CD4-positive, alpha-beta T cell treated with Interleukin-4 for 4 hours (primary cell): ENCODE measurements around the gene ENTREP1.

Experiments
- DNase-seq: peaks from one replicate; pipeline ENCODE4 v3.0.0-alpha.2; 2020

Gene ENTREP1

DNA sequence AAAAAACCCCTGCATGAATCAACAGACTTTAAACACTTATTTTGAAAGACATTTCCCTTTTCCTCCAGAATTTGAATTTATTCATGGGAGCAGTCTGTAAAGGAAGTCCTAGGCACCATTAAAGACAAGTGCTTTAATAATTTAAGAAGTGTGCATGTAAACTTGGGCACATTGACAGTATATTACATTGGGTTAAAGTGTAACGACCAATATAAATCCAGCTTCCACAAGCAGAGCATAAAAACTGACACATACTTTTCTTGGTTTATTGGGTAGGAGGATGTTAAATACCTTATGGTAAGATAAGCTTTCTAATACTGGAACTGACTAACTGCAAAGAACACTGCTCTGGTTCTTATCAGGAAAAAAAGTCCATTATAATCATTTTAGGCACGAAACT, 1.2 kb upstream of the ENTREP1 start:
- DNase-seq: no peak

DNA sequence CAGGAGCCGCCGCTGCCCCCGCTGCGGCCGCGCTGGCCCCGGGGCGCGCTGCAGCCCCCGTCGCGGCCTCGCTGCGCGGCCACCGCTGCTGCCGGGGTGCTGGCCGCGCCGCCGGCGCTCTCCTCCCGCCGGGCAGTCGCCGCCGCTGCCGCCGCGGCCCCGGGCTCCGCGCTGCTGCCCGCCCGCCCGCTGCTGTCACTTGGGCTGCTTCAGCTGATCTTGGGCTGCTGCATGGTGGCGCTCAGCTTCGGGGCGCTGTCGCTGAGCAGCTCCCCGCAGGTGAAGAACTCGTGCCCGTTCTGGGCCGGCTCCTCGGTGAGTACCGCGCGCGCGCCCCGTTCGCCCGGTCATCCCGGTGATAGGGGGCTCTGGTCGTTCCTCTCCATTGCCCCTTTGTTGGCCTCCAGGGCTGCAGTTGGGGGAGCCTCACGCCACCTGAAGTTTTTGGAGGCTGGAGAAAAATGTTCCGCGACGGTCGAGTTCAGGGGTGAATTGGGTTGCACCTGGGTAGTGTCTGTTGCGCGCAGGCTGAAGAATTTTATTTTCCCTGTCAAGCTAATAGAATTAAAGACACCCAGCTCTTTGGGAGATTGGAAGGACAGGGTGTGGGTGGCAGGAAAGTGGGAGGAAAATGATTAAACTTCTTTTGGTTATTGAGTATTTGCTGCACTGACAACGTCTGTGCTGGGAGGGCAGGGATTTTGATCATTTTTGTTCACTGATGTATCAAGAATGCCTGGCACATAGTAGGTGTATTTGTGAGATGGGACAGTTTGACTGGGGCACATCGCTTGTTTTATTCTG, 596 bp downstream of the ENTREP1 start:
- DNase-seq: no peak

DNA sequence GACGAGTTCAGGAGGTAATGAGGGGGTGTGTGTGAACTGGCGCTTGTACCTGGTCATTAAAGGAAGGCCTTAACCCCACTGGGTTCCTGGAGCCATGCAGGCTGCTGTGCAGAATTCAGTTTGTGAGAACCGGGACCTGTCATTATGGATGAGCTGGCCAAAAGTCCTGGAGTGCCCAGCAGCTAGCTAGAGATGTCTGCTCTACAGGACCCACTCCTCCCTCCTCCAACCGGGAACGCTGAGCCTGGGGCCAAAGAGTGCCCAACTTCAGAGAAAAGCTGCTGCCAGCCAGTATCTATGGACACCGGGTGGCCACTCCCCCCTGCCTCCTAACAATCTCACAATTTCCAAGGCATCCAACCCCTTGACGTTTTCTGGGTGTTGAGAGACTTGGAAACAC, 1.2 kb downstream of the ENTREP1 start:
- no peak for DNase-seq

DNA sequence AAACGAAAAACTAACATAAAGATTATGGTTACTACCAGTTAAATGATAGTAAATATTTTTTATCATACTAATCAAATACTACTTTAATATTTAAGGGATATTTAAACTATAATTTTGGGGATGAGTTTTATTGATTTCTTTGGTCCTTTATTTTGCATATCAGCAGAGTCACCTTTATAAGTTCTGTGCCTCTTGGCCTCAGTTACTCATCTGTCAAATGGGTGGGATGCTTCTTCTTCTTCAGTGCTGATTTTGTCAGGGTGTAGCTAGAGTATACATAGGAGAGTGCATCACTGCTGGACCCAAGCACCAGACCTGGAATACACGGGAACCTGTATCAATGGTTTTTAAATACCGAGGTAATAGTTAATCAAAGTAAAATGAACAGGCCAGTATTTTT, 5.6 kb downstream of the ENTREP1 start:
- DNase-seq: no peak

DNA sequence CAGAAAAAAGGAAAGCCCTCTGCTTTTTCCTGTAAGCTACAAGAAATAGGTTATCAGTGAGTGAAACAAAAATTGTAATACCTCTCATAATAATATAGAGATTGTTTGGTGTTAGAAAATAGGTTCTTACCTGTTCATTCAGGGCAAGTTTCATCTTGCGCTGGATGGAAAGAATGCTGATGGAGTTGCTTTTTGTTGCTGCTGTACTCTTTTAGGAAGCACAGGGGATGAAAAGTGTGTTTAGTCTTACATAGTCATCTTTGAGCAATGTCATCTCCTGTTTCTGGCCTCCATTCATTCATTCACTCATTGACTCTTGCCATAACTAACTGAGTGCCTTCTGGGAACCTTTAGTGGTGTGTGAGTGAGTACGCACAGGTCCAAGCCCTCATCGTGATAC, 6.4 kb downstream of the ENTREP1 start:
- no peak for DNase-seq

DNA sequence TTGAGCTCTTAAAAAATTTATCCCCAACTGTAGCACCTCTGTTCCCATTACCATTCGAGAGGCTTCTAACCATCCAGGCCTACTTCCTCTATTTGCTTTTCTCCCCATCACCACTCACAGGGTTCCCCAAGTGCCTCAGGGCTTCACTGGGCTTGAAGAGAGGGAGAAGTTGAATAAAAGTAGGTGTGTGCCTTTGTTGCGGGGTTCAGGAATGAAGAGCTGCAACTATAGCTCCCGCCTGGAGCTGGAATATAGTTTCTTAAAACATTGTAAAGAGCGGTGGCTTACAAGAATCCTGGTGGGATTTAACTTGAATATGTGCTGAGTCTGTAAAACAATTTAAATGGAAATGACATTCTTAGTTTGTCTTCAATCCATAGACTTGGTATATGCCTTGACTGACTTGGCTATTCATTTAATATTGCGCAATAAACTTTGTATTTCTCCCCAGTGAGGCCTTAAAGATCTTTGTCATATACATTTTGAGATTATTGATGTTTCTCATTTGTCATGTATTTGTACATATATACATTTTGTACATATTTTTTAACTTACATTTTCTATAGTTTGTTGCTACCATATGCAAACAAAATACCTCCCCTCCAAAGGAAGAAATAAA, 7.2 kb downstream of the ENTREP1 start:
- no peak for DNase-seq

DNA sequence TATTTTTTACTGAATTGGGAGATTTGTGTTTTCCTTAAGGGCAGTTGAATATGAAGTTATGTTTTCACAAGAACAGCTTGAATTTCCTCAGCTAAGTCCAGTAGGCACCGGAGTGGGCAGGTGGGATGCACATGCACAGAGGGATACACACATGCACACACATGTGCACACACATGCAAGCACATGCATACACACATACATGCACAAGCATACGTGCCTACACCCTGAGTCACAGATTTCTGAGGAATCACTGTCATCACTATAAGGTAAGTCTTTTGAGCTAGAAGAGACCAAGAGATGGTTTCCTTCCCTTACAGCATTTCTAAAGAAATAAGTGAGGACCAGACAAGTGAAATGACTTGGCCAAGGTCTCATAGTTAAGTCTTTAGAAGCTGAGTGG, 8.7 kb downstream of the ENTREP1 start:
- DNase-seq: no peak

DNA sequence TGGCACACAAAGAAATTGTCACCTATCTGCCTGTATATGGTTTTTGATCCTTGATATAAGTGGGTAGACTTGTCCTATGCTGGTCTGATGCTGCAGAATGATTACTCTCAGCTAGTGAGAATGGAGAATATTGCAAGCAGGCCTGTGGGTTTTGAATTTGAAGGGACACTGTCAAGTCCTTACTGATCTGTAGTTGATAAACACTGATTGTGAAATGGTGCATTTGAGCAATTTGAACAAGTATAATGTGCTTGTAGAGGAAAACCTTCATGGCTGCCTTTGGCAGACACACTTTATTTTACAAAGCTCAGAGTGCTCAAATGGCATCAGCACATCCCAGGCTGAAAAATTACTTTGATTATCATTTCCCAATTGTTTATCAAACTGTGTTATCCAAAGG, 9.3 kb downstream of the ENTREP1 start:
- no peak for DNase-seq

DNA sequence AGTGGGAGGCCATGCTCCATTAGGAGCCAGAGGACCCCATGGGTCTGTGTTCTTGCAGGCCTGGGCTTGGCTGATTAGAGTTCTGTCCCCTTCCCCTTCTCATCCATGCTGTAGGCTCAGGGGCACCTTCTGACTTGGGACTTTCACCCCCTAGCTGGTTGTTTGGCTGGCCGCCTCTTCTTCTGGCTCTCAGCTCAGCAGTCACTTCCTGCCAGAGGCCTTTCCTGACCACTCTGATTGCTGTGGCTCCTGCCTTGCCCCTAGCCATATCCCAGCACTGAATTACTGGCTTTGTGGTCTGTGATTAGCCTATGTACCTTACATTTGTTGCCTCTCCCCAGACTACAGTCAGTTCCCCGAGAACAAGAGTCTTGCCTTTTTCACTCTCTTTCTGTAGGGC, 14.6 kb downstream of the ENTREP1 start:
- DNase-seq: no peak

DNA sequence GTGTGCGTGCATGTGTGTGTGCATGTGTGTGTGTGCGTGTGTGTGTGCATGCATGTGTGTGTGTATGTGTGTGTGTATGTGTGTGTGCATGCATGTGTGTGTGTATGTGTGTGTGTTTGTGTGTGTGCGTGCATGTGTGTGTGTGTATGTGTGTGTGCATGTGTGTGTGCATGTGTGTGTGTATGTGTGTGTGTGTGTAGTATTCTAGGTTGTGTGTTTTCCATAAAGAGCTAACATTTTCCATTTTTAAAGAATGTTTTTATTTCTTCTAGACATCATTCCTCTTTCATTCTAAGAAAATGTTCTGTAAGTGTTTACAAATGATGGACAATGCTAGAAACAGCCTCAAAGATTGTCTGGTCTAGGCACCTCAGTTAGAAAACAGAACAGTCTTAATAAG, 15.6 kb downstream of the ENTREP1 start:
- no peak for DNase-seq

DNA sequence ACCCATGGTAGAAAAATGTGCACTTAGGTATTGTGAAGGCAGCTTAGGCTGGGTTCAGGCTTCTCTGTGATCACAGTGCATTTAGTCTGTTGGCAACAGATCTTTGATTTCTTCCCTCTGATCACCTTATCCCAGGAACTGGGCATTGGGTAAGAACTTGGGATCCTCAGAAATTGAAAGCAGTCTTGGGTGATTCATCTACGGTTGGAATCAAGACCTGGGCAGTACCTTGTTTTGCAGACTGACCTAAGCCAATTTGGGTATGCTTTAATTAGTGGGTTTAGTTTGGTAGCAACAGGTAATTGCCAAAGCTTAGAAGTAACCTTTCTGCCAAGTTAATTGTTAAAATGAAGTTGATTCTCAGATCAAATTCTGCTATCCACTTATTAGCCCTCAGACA, 17.8 kb downstream of the ENTREP1 start:
- no peak for DNase-seq

DNA sequence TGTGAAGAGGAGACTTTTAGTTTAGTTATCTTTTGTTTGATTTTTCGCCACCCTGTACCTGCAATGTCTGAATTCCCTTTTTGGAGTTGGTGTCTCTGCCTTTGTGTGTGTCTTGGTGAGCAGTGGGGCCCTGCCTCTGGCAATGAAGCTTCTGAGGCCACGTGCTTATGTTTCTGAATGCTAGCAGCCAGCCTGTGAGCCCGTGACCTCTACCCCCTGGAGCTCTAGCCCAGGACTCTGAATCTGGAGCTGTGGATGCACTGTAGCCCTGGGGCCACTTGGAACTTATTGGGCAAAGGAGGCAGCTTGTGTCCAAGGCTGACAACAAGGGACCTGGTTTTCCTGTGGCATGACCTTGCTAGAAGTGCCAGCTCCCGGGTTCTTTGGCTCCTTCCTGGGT, 19.4 kb downstream of the ENTREP1 start:
- DNase-seq: no peak

DNA sequence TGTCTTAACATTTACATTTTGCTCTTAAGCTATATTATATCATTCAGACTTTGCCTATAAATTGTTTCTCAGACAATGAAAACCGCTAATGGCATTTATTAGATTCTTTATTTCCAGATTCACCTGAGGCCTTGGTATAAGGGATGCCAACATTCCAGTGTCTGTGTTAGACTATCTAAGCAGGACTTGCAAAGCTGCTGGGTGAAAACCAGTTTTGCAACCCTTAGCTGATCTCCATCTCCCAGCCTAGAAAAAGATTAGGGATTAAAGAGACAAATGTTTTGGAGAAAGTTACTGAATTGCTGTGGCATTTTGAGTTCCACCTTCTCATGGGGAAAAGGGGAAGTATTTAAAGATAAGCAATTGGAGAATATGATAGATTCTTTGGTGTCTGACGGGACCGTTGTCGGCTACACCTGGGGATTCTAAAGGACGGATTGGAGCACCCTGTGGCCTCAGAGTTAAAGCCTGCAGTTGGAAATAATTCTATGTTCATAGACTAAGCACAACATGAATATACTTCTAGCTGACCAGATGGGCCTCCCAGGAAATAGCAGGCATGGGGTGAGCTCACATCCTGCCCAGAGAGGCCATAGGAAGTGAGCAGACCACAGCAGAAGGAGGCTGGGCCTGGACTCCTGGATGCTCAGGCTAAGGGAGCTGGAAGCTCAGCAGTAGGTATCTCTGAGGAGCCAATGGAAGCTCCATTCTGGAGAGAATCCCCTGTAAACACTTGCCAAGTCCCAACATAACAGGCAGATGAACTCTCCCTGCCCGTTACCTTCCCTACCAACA, 21.8 kb downstream of the ENTREP1 start:
- DNase-seq: no peak

DNA sequence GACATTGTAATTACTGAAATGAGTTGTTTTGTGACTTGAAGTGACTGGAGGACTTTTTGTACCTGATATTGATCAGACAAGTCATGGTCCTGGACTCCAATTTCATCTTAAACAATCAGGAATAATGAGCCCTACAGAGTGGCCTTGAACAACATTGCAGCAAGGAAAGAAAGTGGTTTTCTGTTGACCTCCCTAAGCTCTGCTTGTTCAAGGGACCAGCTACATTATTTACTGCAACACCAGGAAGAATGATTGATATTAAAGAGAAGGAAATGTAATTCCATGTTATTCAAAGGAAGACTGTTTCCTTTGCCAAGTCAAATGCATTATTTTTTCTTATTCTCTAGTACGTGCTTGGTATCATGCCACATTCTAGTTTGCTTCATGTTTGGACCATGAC, 22.6 kb downstream of the ENTREP1 start:
- no peak for DNase-seq

DNA sequence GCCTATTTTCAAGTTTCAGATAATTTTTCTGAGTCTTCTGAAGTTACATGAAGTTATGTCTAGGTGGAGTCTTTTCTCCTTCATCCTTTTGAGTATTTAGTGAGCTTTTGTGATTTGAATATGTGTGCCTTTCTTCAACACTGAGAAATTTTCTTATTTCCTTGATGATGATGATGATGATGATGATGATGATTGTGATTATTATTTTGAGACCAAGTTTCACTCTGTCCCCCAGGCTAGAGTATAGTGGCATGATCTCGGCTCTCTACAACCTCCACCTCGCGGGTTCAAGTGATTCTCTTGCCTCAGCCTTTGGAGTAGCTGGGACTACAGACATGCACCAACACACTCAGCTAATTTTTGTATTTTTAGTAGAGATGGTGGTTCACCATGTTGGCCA, 26.2 kb downstream of the ENTREP1 start:
- no peak for DNase-seq

DNA sequence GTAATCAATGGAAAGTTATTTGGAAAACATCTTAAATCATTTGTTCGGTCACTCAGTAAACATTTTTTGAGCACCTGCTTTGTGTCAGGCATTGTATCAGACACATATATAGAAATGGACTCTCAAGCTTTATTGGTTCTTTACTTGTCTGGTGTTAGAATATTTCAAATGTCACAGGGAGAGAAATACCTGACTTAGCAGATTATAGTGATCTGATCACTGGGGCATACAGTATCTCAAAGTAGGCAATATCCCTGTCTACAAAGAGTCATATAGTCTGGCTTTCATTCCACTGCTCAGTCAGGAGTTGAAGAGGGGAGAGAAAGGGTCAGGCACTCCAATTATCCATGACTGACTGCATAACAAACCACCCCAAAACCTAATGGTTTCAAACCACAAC, 30.2 kb downstream of the ENTREP1 start:
- DNase-seq: no peak

DNA sequence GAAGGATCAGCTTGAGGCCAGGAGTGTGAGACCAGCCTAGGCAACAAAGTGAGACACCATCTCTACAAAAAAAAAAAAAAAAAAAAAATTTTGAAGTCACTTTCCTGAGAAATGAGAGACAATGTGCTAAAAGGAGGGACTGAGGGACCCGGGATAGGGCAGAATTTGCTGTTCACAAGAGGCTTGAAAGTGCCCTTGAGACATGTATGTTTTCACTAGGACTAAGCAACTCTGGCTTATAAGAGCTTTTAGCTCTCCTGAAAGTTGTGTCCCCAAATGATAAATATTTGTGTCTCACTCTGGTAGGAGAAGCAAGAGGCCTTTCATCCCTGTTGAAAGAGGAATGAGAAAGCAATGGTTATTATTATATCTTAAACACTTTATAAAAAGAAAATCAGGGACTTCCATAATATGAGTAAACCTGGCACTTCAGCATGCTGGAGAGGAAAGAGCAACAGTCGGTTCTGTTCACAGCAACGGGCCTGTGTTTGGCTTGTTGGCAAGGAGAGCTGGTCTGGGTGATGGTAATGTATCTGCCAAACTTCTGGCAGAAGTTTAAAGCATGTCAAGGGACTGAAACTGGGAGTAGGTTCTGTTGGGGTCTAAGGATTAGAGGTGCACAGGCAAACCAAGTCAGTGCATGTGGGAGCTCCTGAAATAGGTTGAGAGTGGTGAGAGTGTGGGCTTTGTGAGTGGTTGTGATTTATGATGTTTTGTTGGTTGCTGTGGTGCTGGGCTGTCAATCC, 32.2 kb downstream of the ENTREP1 start:
- DNase-seq: no peak

DNA sequence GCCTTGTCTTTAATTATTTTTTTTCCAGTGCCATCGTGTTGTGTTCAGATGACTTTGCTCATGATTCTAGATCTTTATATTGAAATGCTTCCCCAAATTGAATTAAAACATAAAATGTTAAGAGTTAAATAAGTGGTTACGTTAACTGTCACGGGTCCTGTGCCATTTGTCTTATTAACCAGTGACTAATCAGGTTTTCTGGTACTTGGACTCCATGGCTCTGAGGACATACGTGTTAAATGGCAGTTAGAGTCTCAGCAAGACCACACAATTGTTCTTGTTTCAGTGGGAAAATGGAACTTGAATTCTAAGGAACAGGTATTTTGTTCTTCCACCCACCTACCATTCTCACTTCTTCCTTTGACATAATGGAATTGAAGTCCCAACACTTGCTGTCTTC, 32.8 kb downstream of the ENTREP1 start:
- DNase-seq: no peak

DNA sequence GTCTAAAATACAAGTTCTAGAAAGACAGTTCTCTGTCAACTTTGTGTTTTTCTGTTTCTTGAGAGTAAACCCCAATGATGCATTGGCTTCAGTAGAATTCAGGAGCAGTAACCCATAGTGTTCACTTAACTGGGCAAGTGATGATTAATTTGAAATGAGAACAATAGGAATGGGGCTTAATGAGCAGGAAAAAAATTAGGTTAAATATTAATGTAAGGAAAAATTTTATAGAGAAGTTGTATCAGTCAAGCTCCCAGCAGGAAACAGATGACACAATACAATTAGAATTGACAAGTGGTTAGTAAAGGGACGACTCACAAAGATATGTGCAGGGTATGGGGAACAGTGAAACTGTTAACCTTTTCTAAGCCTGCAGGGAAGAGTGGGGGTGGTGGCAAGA, 38.2 kb downstream of the ENTREP1 start:
- no peak for DNase-seq

DNA sequence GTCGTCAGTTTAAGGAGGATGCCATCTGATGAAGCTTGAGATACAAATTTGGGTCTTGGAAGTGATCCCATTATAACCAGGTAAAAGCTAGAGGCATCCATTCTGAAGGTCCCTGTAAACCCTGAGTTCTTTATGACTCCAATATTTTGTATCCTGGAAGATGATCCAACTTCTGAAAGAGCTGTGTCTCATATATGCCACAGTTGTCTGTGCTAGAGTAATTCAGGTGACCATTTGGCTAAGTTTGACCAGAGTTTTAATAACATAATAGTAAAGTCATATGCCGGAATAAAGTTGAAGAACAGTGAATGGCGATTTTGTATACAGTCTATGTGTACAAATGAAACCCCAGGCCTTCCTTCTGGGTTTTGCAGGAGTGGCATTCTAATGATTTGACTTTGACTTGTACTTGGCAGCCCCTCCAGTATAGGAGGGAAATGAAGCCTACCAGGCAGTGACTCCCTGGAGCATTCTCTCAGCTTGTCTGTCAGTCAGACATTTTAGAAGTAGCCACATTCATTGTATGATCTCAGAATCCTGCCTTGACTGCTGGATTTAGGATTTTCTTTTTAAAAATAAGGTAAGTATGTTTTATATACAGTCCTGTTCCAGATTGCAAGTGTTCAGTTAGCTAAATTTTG, 39.6 kb downstream of the ENTREP1 start:
- no peak for DNase-seq

DNA sequence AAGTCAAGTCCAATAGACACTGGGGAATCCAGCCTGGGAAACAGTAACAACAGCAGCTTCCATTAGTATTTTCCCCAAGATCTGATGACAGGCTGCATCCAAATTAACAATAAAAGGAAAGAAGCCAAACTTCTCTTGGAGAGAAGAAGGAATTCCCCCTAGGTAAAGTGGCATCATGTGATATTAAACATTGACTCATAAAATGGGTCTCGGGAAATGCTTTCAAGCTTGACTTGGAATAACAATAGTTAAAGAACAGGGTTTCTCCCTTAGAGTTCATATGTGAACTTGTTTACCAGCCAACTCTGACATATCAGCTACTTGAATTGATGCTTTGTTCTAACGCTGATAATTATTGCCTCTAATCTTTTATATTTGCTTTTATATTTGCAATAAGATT, 45.4 kb downstream of the ENTREP1 start:
- DNase-seq: no peak

DNA sequence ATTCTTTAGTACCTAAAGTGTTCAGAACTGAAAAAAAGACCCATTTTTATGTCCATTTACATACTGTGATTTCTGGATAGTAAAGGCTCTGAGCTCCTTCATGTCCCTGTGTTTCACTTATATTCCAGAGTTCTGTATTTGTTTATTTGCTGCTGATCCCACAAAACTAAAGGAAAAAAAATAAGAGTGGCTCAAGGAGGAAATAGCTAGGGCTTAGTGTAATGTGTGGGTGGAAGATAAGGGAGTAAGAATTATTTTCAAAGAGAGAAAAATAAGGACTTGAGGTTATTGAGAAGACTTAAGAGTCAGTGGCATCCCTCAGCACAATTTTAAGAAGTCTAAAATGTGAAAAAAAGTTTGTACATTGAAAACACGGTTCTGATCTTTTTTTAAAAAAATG, 46.0 kb downstream of the ENTREP1 start:
- DNase-seq: no peak

DNA sequence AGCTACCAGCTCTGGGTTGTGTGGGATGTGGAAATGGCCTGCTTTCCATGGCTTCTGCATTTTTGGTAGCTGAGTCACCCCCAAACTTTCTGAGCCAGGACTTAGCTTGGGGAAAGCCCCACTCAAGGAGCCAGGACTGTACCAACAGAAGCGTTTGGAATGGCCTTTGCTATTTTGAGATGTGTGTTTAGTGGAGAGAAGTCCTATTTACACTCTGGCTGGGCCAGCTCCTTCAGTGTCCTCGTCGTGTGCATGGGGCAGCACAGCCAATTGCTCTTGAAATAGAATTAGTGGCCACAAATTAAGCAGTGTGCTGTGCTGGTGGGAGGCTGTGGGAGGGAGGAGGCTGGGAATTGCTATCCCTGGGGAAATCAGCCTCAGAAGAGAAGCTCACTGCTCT, 51.6 kb downstream of the ENTREP1 start:
- no peak for DNase-seq
